Measurements from ENCODE around the gene SHB. TPM values are rescaled to one million over a fixed set of nuclear protein-coding genes. Genes with fewer than 3 reads are reported as not detected.

Gene SHB
- total and polyA plus RNA-seq, 2 of the 8 experiments (the other 6 are each of a cell fraction or from before 2014, with no cell fraction given) = 4.1 to 12.6 TPM

- TF ChIP-seq CTCF (IDR thresholded peaks at IDR 0.05; ENCODE audit: control extremely low read depth in 1 of 3, insufficient read depth in 1 of 3, low read depth in 1 of 3, low read length in 3 of 3) (no peak), TAF7 (optimal IDR thresholded peaks at IDR 0.05; ENCODE audit: borderline replicate concordance, low read depth, low read length) (no peak), ATF2 (IDR thresholded peaks at IDR 0.05; ENCODE audit: low read length) (no peak), CTBP2 (IDR thresholded peaks at IDR 0.05; ENCODE audit: borderline replicate concordance, insufficient read depth, insufficient read length, low read length) (no peak), E2F6 (IDR thresholded peaks at IDR 0.05) (no peak), TAF1 (IDR thresholded peaks at IDR 0.05; ENCODE audit: low read depth, low read length) (no peak), SIX5 (IDR thresholded peaks at IDR 0.05; ENCODE audit: low read depth, low read length) (no peak)
Measured at GRCh38 chr9:38059233-38059936, 9.6 kb downstream of the SHB start (continued).
